ENCODE measurements around the gene GNB1.
"Not testable (repeated sequence)": the region's sequence is repeated elsewhere in the genome, so short reads cannot be mapped to it uniquely, and the experiment has no call there.

GNB1 gene

GRCh38 chr1:1867164-1867563, 23.7 kb downstream of the GNB1 start:
- H3K79me2 ChIP-seq (ENCODE audit: control insufficient read depth, low read length): peaks cover 100% of the 10 kb centered on the region
- H3K9me2 ChIP-seq (replicated peaks; ENCODE audit: control insufficient read depth, low read length): no peaks in the 10 kb centered on the region
- peaks cover 24% of the 10 kb centered on the region for H4K20me1 ChIP-seq (ENCODE audit: control insufficient read depth, insufficient read depth, low read depth, low read length)
- H3K4me1 ChIP-seq (ENCODE audit: control insufficient read depth, low read length): peaks cover 98% of the 10 kb centered on the region
- H3K27ac ChIP-seq (ENCODE audit: low read depth, low read length): peak overlapping the region; percentile 28
- no peaks in the 10 kb centered on the region for H3K27me3 ChIP-seq (ENCODE audit: control insufficient read depth, low read length)
- no peak overlapping the region for H3K4me3 ChIP-seq (ENCODE audit: low read length)
- peaks cover 51% of the 10 kb centered on the region for H3F3A ChIP-seq (ENCODE audit: control insufficient read depth, insufficient read depth)
- H3K9me3 ChIP-seq (ENCODE audit: control insufficient read depth, insufficient read depth, low read length): no peaks in the 10 kb centered on the region
- no peak for TF ChIP-seq CTCF (IDR thresholded peaks at IDR 0.05; ENCODE audit: low read depth, low read length, poor library complexity, severe bottlenecking)
- TF ChIP-seq EZH2phosphoT487 (IDR thresholded peaks at IDR 0.05; ENCODE audit: borderline replicate concordance, low read length): no peak
- H3K36me3 ChIP-seq (ENCODE audit: control insufficient read depth, low read length): peaks cover 46% of the 10 kb centered on the region
- 0 out of 2 replicates have a peak overlapping the region, but pooled peaks have one; percentile 6 for H3K4me2 ChIP-seq (ENCODE audit: low read length)

GRCh38 chr1:1862905-1863547, 27.9 kb downstream of the GNB1 start:
- Histone ChIP-seq H3K9me3 (ENCODE audit: control insufficient read depth, insufficient read depth, low read length) (no peaks in the 10 kb centered on the region), H3K27ac (ENCODE audit: low read depth, low read length) (peak overlapping the region; percentile 94), H3F3A (ENCODE audit: control insufficient read depth, insufficient read depth) (peaks cover 54% of the 10 kb centered on the region), H4K20me1 (ENCODE audit: control insufficient read depth, insufficient read depth, low read depth, low read length) (peaks cover 13% of the 10 kb centered on the region), H3K4me3 (ENCODE audit: low read length) (peak overlapping the region; percentile 61), H3K4me2 (ENCODE audit: low read length) (peak overlapping the region; percentile 90), H3K4me1 (ENCODE audit: control insufficient read depth, low read length) (peaks cover 99% of the 10 kb centered on the region), H3K79me2 (ENCODE audit: control insufficient read depth, low read length) (peaks cover 100% of the 10 kb centered on the region), H3K36me3 (ENCODE audit: control insufficient read depth, low read length) (peaks cover 34% of the 10 kb centered on the region), H3K9me2 (replicated peaks; ENCODE audit: control insufficient read depth, low read length) (no peaks in the 10 kb centered on the region), H3K27me3 (ENCODE audit: control insufficient read depth, low read length) (no peaks in the 10 kb centered on the region)
- TF ChIP-seq EZH2phosphoT487 (IDR thresholded peaks at IDR 0.05; ENCODE audit: borderline replicate concordance, low read length): no peak
- TF ChIP-seq CTCF (IDR thresholded peaks at IDR 0.05; ENCODE audit: low read depth, low read length, poor library complexity, severe bottlenecking): no peak

GRCh38 chr1:1861761-1862310, 29.1 kb downstream of the GNB1 start:
- peaks cover 99% of the 10 kb centered on the region for H3K4me1 ChIP-seq (ENCODE audit: control insufficient read depth, low read length)
- H3K79me2 ChIP-seq (ENCODE audit: control insufficient read depth, low read length): peaks cover 100% of the 10 kb centered on the region
- peak overlapping the region; percentile 61 for H3K4me3 ChIP-seq (ENCODE audit: low read length)
- not testable (repeated sequence) for H3K9me3 ChIP-seq (ENCODE audit: control insufficient read depth, insufficient read depth, low read length); H3K27me3 ChIP-seq (ENCODE audit: control insufficient read depth, low read length); H3K9me2 ChIP-seq (replicated peaks; ENCODE audit: control insufficient read depth, low read length)
- H3F3A ChIP-seq (ENCODE audit: control insufficient read depth, insufficient read depth): peaks cover 57% of the 10 kb centered on the region
- H3K27ac ChIP-seq (ENCODE audit: low read depth, low read length): peak overlapping the region; percentile 94
- peaks cover 43% of the 10 kb centered on the region for H3K36me3 ChIP-seq (ENCODE audit: control insufficient read depth, low read length)
- peaks cover 17% of the 10 kb centered on the region for H4K20me1 ChIP-seq (ENCODE audit: control insufficient read depth, insufficient read depth, low read depth, low read length)
- peak overlapping the region; percentile 90 for H3K4me2 ChIP-seq (ENCODE audit: low read length)

- Histone ChIP-seq H4K20me1 (ENCODE audit: control insufficient read depth, insufficient read depth, low read depth, low read length) (peaks cover 17% of the 10 kb centered on the region), H3K27me3 (ENCODE audit: control insufficient read depth, low read length) (no peaks in the 10 kb centered on the region)
Observed at GRCh38 chr1:1861339-1861730, 29.6 kb downstream of the GNB1 start.

More at GRCh38 chr1:1861339-1861730, 29.6 kb downstream of the GNB1 start:
- no peak for TF ChIP-seq CTCF (IDR thresholded peaks at IDR 0.05; ENCODE audit: low read depth, low read length, poor library complexity, severe bottlenecking)
- TF ChIP-seq EZH2phosphoT487 (IDR thresholded peaks at IDR 0.05; ENCODE audit: borderline replicate concordance, low read length): no peak
- peak overlapping the region; percentile 90 for H3K4me2 ChIP-seq (ENCODE audit: low read length)
- H3K9me3 ChIP-seq (ENCODE audit: control insufficient read depth, insufficient read depth, low read length): no peaks in the 10 kb centered on the region
- H3K9me2 ChIP-seq (replicated peaks; ENCODE audit: control insufficient read depth, low read length): no peaks in the 10 kb centered on the region
- peak overlapping the region; percentile 94 for H3K27ac ChIP-seq (ENCODE audit: low read depth, low read length)
- H3F3A ChIP-seq (ENCODE audit: control insufficient read depth, insufficient read depth): peaks cover 60% of the 10 kb centered on the region
- peaks cover 44% of the 10 kb centered on the region for H3K36me3 ChIP-seq (ENCODE audit: control insufficient read depth, low read length)
- H3K79me2 ChIP-seq (ENCODE audit: control insufficient read depth, low read length): peaks cover 100% of the 10 kb centered on the region
- peaks cover 99% of the 10 kb centered on the region for H3K4me1 ChIP-seq (ENCODE audit: control insufficient read depth, low read length)
- H3K4me3 ChIP-seq (ENCODE audit: low read length): peak overlapping the region; percentile 61

Measured in DOHH2 (cell line).